HL-60 (cell line): ENCODE measurements around the gene BLVRA.

Experiments used
- POLR2AphosphoS5 ChIP-seq: IDR thresholded peaks from 2 replicates; pipeline ENCODE4 v1.6.1; 2012; ENCODE audit warnings: low read depth
- TF ChIP-seq, protein P1 (sequence below): IDR thresholded peaks from one replicate; pipeline ENCODE4 v1.5.1; 2011; ENCODE audit warnings: low read length, control low read depth, inconsistent platforms; ENCODE audit not compliant: insufficient read depth
- TF ChIP-seq, protein P2 (sequence below): IDR thresholded peaks from 2 replicates; pipeline ENCODE4 v1.6.1; 2012; ENCODE audit warnings: low read depth; ENCODE audit not compliant: insufficient replicate concordance

DNA sequence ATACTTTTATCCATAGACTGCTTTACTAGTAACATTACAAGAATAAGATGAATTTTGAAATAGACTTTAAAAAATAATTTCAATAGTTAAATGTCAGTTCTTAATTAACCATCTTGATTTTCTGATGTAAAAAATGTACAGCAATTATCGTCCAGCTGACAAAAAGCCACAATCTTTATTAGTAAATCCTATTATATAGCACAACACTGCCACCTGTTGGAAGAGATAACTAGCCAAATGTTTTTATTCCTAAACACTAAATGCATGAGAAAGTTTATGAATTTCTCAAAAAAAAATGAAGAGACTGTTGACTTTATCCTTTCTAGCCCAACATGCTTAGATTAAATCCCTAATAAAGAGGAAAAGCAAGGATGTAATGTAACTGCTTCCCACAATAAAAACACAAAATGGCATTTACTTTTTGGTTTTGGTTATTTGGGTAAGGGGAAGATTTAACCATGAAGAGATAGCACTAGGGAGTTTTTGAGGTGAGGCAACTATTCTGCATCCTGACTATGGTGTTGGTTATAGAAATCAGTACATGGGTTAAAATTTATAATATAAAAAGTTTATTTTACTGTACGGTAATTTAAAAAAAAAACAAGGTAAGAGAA lies 37.2 kb upstream of the BLVRA start:
- TF ChIP-seq, protein P1, sequence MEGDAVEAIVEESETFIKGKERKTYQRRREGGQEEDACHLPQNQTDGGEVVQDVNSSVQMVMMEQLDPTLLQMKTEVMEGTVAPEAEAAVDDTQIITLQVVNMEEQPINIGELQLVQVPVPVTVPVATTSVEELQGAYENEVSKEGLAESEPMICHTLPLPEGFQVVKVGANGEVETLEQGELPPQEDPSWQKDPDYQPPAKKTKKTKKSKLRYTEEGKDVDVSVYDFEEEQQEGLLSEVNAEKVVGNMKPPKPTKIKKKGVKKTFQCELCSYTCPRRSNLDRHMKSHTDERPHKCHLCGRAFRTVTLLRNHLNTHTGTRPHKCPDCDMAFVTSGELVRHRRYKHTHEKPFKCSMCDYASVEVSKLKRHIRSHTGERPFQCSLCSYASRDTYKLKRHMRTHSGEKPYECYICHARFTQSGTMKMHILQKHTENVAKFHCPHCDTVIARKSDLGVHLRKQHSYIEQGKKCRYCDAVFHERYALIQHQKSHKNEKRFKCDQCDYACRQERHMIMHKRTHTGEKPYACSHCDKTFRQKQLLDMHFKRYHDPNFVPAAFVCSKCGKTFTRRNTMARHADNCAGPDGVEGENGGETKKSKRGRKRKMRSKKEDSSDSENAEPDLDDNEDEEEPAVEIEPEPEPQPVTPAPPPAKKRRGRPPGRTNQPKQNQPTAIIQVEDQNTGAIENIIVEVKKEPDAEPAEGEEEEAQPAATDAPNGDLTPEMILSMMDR: peak; percentile 38
- no peak for TF ChIP-seq POLR2AphosphoS5
- TF ChIP-seq, protein P2, sequence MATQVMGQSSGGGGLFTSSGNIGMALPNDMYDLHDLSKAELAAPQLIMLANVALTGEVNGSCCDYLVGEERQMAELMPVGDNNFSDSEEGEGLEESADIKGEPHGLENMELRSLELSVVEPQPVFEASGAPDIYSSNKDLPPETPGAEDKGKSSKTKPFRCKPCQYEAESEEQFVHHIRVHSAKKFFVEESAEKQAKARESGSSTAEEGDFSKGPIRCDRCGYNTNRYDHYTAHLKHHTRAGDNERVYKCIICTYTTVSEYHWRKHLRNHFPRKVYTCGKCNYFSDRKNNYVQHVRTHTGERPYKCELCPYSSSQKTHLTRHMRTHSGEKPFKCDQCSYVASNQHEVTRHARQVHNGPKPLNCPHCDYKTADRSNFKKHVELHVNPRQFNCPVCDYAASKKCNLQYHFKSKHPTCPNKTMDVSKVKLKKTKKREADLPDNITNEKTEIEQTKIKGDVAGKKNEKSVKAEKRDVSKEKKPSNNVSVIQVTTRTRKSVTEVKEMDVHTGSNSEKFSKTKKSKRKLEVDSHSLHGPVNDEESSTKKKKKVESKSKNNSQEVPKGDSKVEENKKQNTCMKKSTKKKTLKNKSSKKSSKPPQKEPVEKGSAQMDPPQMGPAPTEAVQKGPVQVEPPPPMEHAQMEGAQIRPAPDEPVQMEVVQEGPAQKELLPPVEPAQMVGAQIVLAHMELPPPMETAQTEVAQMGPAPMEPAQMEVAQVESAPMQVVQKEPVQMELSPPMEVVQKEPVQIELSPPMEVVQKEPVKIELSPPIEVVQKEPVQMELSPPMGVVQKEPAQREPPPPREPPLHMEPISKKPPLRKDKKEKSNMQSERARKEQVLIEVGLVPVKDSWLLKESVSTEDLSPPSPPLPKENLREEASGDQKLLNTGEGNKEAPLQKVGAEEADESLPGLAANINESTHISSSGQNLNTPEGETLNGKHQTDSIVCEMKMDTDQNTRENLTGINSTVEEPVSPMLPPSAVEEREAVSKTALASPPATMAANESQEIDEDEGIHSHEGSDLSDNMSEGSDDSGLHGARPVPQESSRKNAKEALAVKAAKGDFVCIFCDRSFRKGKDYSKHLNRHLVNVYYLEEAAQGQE: no peak
